Stimulated activated CD4-positive, alpha-beta T cell treated with anti-CD3 and anti-CD28 coated beads, Interleukin-4, amount 100 ng/mL, for 1 hour (primary cell): ENCODE data around the gene MRPS35.

ENCODE experiments used
- DNase-seq: peaks from one replicate; pipeline ENCODE4 v3.0.0-alpha.2; 2020

MRPS35 gene

DNA sequence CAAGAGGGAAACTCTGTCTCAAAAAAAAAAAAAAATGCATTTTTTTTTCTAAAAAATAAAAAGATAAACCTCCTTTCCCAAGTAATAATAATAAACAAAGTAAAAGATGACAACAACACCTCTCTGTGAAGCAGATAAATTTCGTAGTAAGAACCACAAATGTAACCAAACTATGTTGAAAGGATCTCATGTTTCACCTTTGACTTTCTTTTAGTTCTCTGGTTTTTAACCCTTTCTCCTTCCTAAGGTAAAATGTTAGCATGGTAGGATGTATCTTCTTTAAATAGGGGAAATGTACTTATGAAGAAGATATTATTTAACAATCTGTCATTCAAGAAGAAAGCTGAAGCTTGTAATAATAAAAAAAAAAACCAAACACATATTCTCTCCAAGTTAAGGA, 67.6 kb downstream of the MRPS35 start:
- no peak for DNase-seq

DNA sequence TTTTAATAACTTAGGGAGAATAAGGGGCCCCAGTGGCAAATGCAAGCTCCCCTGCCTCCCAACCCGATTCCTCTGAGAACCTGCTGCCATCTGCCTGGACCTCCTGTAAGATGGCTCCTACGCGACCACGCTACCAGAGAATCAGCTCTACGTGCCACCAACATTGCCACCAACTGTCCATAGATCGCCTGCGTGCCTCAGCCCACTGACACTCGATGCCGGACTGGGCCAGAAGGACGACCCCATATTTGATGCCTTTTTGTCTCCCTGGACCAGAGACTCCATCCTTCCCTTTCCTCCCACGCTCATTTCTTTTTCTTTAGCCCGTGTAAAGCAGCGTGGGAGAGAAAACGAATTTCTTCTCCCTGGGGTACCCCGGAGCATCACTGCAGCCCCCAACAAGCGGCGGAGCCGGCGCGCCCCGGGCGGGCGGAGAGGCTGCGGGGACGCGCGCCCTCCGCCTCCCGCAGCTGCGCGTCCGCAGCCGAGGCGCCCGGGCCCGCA, 68.8 kb downstream of the MRPS35 start:
- DNase-seq, result peak; percentile 15

DNA sequence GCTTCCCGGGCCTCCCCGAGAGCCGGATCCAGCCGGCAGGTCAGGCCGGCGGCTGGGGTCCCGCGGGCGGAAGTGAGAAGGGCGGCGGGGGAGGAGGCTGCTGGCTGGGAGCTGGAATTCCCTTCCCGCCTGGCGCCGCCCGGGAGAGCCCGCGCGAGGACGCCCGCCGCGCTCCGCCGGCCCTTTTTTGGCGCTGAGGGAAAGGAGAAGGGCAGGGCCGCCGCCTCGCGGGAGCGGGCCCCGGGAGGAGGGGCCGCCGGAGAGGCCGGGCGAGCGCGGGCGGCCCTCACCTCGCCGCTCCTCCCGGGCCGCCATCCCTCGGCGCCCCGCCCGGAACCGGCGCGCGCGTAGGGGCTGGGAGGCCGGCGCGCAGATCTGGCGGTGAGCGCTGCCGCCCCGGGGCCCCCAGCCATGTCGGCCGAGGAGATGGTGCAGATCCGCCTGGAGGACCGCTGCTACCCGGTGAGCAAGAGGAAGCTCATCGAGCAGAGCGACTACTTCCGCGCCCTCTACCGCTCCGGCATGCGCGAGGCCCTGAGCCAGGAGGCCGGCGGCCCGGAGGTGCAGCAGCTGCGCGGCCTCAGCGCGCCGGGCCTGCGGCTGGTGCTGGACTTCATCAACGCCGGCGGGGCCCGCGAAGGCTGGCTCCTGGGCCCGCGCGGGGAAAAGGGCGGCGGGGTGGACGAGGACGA, 69.4 kb downstream of the MRPS35 start, which contains the start of the genes KLHL42 and MANSC4:
Gene KLHL42, plus strand, starts transcription at position 314 of the 692 bp plus-strand sequence. Its CDS starts 98 bp downstream, at position 412.
Gene MANSC4, minus strand, starts transcription at position 317 of the 692 bp plus-strand sequence. CDS start 8,960 bp downstream, outside the sequence.
- DNase-seq, result peak; percentile 63

DNA sequence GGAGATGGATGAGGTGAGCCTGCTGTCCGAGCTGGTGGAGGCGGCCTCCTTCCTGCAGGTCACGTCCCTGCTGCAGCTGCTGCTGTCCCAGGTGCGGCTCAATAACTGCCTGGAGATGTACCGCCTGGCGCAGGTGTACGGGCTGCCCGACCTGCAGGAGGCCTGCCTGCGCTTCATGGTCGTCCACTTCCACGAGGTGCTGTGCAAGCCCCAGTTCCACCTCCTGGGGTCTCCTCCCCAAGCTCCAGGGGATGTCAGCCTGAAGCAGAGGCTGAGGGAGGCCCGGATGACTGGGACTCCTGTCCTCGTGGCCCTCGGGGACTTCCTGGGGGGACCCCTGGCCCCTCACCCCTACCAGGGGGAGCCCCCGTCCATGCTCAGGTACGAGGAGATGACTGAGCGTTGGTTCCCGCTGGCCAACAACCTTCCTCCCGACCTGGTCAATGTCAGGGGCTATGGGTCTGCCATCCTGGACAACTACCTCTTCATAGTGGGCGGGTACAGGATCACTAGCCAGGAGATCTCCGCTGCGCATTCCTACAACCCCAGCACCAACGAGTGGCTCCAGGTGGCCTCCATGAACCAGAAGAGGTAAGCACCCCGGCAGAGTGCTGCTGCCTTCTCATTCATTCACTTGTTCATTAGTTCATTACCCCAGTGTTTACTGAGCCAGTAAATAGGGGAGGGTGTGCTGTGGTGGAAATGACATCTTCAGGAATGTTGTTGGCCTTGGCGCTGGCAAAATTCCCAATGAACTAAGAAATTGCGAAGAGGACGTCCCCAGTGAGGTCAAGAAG, 70.2 kb downstream of the MRPS35 start:
- DNase-seq, result peak; percentile 32

DNA sequence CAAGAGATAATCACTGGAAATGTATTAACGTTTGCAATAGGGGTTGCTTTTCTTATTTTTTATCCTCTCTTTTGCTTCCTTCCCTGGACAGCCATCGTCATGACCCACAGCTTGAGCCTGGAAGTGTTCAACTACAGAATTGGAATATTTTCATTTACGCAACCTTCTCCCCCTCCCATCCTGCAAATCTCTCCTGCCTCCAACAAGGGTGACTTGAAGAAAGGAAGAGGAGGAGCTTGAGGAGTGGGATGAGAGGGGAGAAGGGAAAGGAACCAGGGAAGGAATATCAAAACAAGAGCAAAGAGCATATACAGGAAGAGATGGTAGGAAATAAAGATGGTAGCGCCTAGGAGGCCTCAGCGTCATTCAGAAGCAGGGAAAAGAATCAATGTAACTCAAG, 71.0 kb downstream of the MRPS35 start:
- DNase-seq, result no peak

DNA sequence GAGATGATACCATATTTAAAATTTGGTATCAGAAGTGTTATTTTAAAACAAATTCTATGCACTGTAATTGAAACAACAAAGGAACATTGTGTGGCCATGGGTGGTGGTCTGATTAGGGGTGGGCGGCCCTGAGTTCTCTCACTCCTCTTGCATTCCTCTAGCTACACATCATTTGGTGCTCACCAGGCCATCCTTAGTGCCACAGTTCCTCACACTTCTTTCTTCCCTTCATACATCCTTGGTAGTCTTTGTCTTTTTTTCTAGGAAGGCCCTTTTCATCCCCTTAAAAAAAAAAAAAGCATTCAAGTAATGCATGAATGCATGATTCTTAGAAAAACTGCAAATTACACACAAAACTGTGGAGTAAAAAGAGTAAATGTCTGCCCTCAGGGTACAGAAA, 71.8 kb downstream of the MRPS35 start:
- DNase-seq, result no peak

DNA sequence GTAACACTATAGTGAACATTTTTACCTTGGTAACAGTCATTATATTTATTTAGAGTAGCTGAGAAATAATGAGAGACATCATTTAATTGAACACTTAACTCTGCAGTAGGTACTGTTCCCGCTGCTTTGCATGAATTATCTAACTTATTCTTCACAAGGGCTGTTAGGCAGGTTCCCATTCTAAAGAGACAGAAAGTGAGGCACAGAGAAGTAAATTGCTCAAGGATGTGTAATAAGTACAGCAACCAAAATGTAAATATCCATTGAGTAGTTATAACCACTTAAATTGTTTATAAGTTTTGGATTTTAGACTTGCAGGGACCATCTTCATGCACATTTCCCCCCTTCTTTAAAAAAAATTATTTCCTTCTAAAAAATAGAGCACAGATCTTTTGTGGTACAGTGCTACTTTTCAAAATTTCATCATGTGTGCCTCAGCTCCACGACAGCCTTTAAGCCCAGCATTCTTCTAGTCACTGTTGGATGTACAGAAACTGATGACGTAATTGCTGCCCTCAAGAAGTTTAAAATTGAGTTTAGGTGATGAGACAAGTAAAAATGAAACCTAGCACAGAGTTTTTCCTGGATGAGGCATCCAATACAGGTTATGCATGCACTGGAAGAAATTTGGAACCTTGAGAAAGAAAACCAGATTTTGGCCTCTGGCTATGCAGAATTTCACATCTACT, 75.4 kb downstream of the MRPS35 start:
- DNase-seq, result no peak

DNA sequence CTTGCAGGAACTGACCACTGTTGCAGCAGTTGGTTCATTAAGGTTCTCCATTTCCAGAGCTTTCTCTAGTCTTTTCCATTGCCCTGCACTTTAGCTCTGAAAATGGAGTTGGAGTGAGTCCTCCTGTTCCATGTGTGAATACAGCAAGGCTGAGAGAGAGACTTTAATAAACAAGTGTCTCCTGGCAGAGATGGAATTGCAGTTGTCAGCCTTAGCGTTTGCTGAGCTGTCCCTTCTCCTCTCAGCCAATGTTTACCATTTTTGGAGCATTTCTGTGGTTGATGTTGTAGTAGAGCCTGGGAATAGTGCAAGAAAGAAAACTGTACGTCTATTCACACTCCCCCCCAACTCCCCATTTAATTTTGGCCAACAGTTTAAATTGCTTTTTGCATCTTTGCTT, 76.9 kb downstream of the MRPS35 start:
- DNase-seq, result no peak

DNA sequence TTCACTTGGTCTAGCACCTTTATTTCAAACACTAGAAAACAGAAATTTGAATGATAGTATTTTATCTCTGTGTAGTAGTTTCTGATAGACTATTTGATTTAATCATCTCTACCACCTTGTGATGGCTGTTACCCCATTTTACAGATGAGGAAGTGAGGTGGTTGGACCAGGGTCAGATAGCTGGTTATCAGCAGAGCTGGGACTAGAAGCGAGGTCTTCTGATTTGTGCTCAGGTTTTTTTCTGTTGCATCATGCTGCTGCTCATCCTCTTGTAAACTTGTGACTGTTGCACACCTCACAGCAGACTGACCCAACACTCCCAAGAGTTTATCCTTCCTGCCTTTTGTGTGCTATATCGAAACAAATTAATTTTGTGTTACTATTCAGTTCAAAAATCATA, 79.5 kb downstream of the MRPS35 start:
- DNase-seq, result no peak

DNA sequence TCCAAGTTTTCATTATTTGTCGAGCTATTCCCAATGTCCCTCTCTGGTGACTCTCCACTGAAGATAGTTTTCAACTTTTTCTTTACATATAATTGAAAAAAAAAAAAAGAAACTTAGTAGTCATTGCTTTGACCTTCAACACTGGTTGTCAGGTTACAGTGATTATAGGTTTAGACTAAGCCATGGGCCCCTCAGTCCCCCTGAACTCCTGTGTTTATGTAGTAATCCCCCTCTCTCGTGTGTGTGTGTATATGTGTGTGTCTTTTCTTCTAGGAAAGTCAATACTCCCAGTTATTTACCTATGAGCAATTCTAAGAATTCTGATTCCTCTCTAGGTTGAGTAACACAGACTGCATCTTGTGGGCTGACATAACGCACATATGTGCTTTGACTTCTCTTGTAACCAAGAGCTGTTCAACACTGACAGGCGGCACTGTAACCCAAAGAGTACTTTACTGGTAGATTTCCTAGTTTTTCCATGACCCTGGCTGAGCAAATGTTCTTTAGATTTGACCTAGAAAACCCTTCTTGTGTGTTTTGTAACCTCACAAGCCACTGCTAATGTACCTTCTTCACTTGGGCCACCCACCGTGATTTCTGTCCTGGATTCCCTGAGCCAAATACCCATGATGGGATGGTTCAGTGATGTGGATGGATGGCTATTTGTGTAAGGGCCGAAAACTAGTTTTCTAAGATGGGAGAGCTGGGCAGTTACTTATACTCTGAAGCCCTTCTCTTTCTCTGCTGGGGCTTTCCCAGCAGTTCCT, 84.4 kb downstream of the MRPS35 start:
- DNase-seq, result no peak

DNA sequence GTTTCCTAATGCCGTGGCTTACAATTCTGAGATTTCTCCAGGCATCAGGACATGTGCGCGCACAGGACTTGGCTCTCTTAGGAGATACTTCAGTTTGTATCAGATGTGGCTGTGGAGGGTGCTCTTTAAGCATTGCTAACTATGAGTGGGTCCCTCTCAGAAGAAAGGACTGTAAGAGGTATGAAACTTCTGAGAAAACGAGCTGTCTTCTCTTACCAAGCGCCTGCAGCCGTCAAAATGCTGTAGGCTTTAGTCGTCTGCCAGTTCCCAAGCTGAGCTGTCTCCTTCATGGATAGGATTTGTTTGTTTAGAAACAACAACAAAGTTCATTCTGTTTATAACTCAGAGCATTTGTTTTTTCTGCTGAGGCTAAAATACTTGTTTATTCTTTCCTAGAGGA, 85.5 kb downstream of the MRPS35 start:
- DNase-seq, result no peak

DNA sequence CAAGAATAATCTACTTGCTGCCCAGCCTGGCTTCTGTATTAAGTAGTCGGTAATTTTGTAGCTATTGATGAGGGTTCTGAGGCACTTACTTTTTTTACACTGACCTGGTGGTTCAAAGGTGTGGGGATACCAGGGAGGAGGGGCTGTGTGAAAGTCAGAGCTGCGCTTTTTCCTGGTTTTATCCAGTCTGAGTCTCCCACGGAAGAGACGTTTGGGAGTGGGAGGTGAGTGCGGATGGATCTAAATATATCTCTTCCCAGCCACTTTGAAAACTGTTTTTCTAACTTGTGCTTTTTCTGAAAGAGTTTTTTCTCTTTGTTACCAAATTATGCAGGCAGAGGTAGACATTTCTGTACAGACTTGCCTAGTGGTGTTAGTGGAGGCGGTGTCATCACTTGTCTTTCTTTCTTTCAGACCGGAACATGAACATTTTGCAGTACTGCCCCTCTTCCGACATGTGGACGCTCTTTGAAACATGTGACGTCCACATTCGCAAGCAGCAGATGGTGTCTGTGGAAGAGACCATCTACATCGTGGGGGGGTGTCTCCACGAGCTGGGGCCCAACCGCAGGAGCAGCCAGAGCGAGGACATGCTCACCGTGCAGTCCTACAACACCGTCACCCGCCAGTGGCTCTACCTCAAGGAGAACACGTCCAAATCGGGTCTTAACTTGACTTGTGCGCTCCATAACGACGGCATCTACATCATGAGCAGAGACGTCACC, 86.8 kb downstream of the MRPS35 start:
- DNase-seq, result no peak

DNA sequence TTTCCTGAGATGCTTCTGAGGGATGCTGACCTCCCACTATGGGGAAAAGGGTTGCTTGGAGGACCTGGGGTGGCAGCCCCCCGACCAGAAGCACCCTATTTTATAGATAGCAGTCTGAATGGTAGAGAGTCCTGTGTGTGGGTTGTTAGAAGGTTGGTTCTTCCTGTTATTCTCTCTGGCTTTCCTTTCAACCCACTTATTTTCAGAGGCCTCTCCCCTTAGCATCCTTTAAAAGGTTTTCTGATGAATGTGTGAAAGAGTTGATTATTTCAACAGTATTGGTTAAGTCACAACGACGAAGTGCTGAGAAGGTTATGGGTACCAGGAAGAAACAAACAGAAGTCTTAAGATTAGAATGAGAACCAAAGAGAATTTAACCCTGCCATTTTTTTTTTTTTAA, 90.2 kb downstream of the MRPS35 start:
- DNase-seq, result no peak

DNA sequence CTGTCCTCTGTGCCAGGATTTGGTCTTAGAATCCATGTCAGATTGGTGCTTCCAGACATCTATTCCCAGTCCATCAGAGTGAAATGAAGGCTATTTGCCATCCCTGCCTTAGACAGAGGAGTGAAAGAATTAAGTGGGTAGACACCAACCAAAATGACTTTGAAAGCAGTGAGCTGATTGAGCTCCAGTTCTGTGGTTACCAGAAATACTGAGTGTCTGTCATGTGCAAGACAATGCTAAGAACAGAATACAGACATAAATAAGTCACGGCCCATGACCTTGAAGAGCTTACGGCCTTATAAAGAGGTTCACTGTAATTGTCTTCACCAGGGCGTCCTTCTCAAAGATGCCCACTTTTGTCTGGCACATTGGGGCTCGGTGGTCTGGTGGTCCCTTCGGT, 91.0 kb downstream of the MRPS35 start:
- no peak for DNase-seq

DNA sequence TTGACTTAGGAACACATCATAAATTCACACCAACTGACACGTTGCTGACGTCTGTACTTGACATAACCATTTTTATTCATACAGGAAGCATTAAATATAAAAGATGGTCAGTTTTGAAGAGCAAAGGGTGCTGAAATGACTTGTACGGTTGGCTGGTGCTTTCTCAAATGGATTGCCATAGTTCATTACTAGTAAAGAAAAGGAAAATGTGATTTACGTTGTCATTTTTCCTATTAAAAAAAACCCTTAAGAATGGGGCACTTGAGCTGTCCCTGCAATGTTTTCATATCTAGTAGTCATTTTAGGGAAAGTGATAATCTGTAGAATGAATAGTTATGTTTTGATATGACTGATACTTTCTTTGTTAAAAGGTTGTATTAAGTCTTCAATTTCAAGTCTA, 91.9 kb downstream of the MRPS35 start:
- DNase-seq, result no peak

DNA sequence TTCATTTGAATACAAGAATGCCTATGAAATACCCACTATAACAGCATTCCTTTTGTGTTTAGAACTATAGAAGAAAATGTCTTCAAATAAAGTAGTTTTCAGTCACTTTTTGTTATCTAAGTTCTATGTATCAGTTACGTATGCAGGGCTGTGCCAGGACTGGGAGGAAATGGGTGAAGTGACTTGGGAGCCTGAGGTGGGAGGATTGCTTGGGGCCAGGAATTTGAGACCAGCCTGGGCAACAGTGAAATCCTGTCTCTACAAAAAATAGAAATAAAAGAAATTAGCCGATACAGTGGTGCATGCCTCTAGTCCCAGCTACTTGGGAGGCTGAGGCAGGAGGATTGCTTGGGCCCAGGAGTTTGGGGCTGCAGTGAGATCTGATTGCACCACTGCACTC, 92.3 kb downstream of the MRPS35 start:
- DNase-seq, result no peak

DNA sequence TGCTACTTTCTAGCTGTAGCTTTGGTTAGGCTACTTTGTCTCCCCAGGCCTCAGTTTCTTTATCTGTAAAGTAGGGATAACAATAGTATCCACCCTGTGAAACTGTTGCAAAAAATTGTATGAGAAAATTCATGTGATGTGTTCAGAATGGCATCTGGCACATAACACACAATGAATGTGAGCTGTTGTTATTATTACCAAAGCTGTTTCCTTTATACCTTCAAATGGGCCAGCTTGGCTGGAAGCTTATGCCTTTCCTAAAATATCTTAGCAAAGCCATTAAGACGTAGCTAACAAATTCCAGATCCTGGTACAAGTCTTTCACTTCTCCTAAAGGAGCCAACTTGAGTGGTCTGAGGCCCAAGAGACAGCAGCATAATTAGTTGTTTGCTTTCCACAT, 94.6 kb downstream of the MRPS35 start:
- DNase-seq, result no peak
